Mesenteric fat pad (tissue), 1 donor: ENCODE data around the gene TTC1. TPM values are rescaled to one million over a fixed set of nuclear protein-coding genes. Genes with fewer than 3 reads are reported as not detected.
"Not testable (repeated sequence)": the region's sequence is repeated elsewhere in the genome, so short reads cannot be mapped to it uniquely, and the experiment has no call there.

ENCODE experiments used
- DNase-seq: peaks from one replicate; pipeline ENCODE4 v3.0.0-alpha.2; 2020; ENCODE audit warnings: low spot score
- total RNA-seq: library from RNA; stranded (reverse); fragmentation: NEBNext Ultra II Directional; extraction: Animal tissue kit (Norgen Biotek cat#: 25700); gene quantifications from one replicate; pipeline ENCODE4 v1.2.1, GENCODE V29; 2021
- donor health status: DM: yes; HTN: yes; CAD: no.

Gene TTC1
- total RNA-seq, 1 donor from 2014 or later: 43.2 TPM

- DNase-seq: no peak
Observed at GRCh38 chr5:159993194-159993593, 15.7 kb upstream of the TTC1 start.

- DNase-seq: no peak
Observed at GRCh38 chr5:159995907-159996306, 13.0 kb upstream of the TTC1 start.

- no peak for DNase-seq
Observed at GRCh38 chr5:160001457-160001856, 7.5 kb upstream of the TTC1 start.

GRCh38 chr5:160007514-160007913 lies 1.4 kb upstream of the TTC1 start:
- no peak for DNase-seq

- DNase-seq: not testable (repeated sequence)
Observed at GRCh38 chr5:160008529-160008876, 436 bp upstream of the TTC1 start.

GRCh38 chr5:160009591-160009989 lies 651 bp downstream of the TTC1 start:
- DNase-seq: no peak

GRCh38 chr5:160011471-160011870 lies 2.5 kb downstream of the TTC1 start:
- DNase-seq: no peak

GRCh38 chr5:160014197-160014596 lies 5.3 kb downstream of the TTC1 start:
- not testable (repeated sequence) for DNase-seq

GRCh38 chr5:160018945-160019625 lies 10.1 kb downstream of the TTC1 start:
- DNase-seq: no peak

GRCh38 chr5:160020266-160020770 lies 11.4 kb downstream of the TTC1 start:
- no peak for DNase-seq

- DNase-seq: no peak
Observed at GRCh38 chr5:160020964-160021363, 12.0 kb downstream of the TTC1 start.

- DNase-seq: no peak
Observed at GRCh38 chr5:160021831-160022446, 13.0 kb downstream of the TTC1 start.

GRCh38 chr5:160023007-160023907 lies 14.3 kb downstream of the TTC1 start:
- DNase-seq: no peak

GRCh38 chr5:160023908-160024630 lies 15.1 kb downstream of the TTC1 start:
- no peak for DNase-seq

- no peak for DNase-seq
Observed at GRCh38 chr5:160029004-160029403, 20.1 kb downstream of the TTC1 start.

GRCh38 chr5:160029540-160030139 lies 20.7 kb downstream of the TTC1 start:
- DNase-seq: no peak

GRCh38 chr5:160030631-160031377 lies 21.9 kb downstream of the TTC1 start:
- no peak for DNase-seq

- DNase-seq: no peak
Observed at GRCh38 chr5:160033546-160034252, 24.8 kb downstream of the TTC1 start.

- no peak for DNase-seq
Observed at GRCh38 chr5:160036243-160036642, 27.3 kb downstream of the TTC1 start.
